Mucosa of rectum (tissue), 2 donors: ENCODE data around the gene RAD51B.

Experiments used
- H3K27ac ChIP-seq, 2 donors: one replicate each; pipeline ENCODE4 v1.7.0; 2013; ENCODE audit warnings: inconsistent platforms in 2 of 2, low read depth in 2 of 2, low read length in 2 of 2
- H3K27me3 ChIP-seq, 2 donors: one replicate each; pipeline ENCODE4 v1.7.0; 2013; ENCODE audit warnings: low read length in 2 of 2; ENCODE audit not compliant: control insufficient read depth in 2 of 2, insufficient read depth in 2 of 2
- H3K36me3 ChIP-seq, 2 donors: one replicate each; pipeline ENCODE4 v1.7.0; 2013; ENCODE audit warnings: low read length in 2 of 2; ENCODE audit not compliant: control insufficient read depth in 2 of 2, insufficient read depth in 2 of 2
- H3K4me1 ChIP-seq, 2 donors: one replicate each; pipeline ENCODE4 v1.7.0; 2013; ENCODE audit warnings: low read length in 2 of 2, mild to moderate bottlenecking in 1 of 2; ENCODE audit not compliant: control insufficient read depth in 2 of 2, insufficient read depth in 2 of 2
- H3K4me3 ChIP-seq, 2 donors: one replicate each; pipeline ENCODE4 v1.7.0; 2013; ENCODE audit warnings: low read length in 2 of 2
- H3K9ac ChIP-seq, 2 donors: one replicate each; pipeline ENCODE4 v1.7.0; 2013; ENCODE audit warnings: low read length in 2 of 2, low read depth in 1 of 2, mild to moderate bottlenecking in 1 of 2
- H3K9me3 ChIP-seq, 2 donors: one replicate each; pipeline ENCODE4 v1.7.0; 2013; ENCODE audit warnings: low read length in 2 of 2; ENCODE audit not compliant: control insufficient read depth in 2 of 2
- donor health status: healthy.
- donor health status: Normal muscosa, but diverticular disease.

The RAD51B gene

DNA sequence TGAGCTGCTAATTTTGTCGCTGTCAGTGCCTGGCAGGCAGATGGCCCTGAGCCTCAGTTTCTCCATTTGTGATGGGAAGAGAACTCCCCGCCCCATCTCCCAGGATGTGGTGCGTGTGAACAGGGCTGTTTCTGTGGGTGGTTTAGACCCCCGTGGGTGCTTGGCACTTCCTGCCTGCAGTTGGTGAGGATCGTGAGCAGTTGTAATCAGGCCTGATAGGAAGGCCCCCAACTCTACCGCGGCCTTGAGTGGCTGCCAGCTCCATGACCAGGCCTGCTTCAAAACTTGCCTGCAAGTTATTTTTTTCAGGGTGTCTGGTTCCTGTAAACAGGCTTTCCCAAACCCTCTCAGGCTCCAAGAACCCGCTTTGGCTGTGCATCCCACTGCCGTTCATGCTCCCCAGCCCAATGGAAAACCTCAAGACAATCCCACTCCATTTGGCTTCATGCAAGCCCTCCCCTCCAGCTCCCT, 834.9 kb downstream of the RAD51B start:
- H3K27ac ChIP-seq = peak overlapping the region in 1 of 2 donors; percentile 19
- H3K4me3 ChIP-seq = no peak overlapping the region
- H3K9ac ChIP-seq = no peak overlapping the region
- H3K36me3 ChIP-seq = no peaks in the 10 kb centered on the region
- H3K9me3 ChIP-seq = no peaks in the 10 kb centered on the region
- peaks cover 0 to 3% of the 10 kb centered on the region in 2 donors for H3K4me1 ChIP-seq
- H3K27me3 ChIP-seq = no peaks in the 10 kb centered on the region

DNA sequence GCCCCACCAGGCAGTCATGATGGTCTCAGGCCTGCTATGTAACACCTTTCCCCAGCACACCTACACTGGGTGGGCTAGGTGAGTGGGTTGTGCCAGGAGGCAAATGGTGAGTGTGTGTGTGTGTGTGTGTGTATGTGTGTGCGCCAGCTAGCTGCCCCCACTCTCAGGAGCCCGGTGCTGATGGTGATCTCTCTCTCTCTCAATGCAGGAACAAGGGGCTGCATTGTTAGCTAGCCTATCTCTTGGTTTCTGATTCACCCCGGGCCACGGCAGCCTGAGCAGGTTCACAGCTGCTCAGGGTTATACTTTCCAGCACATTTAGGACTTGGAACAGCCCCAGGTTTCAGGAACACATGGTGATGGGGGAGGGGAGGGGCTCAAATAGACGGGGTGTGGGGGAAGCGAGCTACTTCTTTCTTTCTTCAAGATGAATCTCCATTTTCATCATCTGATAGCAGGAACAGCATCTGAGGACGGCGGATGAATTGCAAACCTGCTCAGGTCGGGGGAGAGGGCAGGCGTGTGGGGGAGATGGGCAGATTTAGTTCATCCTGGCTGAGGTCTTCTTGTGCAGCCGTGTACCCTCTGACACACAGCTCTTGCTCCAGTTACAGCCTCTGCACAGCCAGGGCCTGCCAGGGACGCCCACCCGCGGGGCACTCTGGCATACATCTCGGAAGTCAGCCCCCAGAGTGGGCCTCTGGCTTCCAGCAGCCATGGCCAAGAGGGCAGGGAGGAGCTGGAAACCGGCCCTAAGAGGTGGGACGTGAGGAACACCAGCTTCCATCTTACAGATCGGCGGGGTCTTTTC, 835.6 kb downstream of the RAD51B start:
- H3K27ac ChIP-seq = peak overlapping the region in 1 of 2 donors; percentile 19
- peaks cover 0 to 3% of the 10 kb centered on the region in 2 donors for H3K4me1 ChIP-seq
- H3K27me3 ChIP-seq = no peaks in the 10 kb centered on the region
- H3K9me3 ChIP-seq = no peaks in the 10 kb centered on the region
- no peak overlapping the region for H3K9ac ChIP-seq
- no peaks in the 10 kb centered on the region for H3K36me3 ChIP-seq
- H3K4me3 ChIP-seq = no peak overlapping the region

DNA sequence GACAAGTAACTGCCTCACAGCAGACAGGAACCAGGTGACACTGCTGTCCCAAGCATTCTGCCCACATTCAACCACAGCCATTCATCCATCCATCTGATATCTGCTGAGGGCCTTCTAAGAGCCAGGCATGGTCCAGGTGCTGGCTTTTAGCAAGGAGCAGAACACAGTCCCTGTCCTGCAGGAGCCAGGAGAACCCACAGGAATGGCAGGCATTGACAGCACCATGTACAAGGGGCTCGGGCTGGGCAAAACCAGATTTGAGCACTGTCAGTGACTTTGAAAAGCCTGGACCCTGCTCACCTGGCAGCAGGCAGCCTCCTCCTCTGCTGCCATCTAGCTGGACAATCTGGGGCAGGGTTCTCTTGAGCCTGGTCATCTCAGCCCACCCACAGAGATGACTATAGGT, 836.3 kb downstream of the RAD51B start:
- Histone ChIP-seq H3K4me3 (no peak overlapping the region), H3K27me3 (no peaks in the 10 kb centered on the region), H3K9me3 (no peaks in the 10 kb centered on the region), H3K4me1 (peaks cover 0 to 3% of the 10 kb centered on the region in 2 donors), H3K27ac (no peak overlapping the region), H3K9ac (no peak overlapping the region), H3K36me3 (no peaks in the 10 kb centered on the region)

DNA sequence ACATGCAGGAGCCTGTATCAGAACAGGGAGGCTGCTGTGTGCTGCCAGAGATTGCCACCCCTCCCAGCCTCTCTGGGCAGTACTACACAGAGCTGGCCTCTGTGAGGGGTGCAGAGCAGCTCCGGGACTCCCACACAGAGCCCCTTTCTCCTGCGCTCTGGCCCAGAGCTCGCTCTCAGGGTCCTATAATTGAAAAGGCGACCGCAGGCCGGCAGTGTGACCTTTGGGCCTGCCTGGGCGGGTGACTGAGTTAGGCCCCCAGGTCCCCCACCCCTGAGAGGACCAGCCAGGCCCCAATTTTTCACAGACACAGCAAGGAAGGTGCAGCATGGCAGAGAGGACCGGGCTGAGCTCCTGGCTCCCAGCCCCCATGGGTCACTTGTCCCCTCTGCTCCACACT, 836.9 kb downstream of the RAD51B start:
- Histone ChIP-seq H3K4me1 (peaks cover 0 to 3% of the 10 kb centered on the region in 2 donors), H3K4me3 (no peak overlapping the region), H3K27me3 (no peaks in the 10 kb centered on the region), H3K36me3 (no peaks in the 10 kb centered on the region), H3K9me3 (no peaks in the 10 kb centered on the region), H3K9ac (no peak overlapping the region), H3K27ac (no peak overlapping the region)

DNA sequence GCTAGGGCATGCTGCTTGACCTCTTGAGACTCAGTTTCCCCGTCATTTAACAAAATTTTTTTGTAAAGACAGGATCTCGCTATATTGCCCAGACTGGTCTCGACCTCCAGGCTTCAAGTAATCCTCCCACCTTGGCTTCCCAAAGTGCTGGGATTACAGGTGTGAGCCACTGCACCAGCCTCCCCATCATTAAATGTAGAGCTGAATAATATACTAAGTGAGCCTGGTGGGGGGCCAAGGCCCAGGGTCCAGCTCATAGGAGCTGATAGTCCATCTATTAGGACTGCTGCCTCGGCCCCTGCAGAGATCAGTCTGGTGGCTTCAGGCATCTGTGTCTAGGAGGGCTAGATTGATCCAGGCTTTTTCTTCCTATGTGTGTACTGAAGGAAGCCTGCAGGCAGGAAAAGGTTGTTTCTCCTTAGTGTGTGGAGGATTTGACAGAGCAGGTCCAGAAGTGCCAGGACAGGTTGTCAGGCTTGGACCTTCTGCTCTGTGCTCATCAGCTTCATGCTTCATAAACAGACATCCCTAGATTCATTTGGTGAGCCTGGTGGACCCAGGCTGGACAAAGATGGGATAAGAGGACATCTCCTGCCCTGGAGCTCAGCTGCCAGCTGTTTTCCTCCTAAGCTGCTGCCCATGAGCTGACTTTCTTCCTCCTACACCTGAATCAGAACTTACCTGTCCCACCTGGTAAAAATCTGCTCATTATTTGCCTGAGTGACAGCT, 837.9 kb downstream of the RAD51B start:
- H3K9ac ChIP-seq = no peak overlapping the region
- H3K4me3 ChIP-seq = no peak overlapping the region
- no peaks in the 10 kb centered on the region for H3K9me3 ChIP-seq
- H3K27me3 ChIP-seq = no peaks in the 10 kb centered on the region
- H3K27ac ChIP-seq = no peak overlapping the region
- no peaks in the 10 kb centered on the region for H3K36me3 ChIP-seq
- H3K4me1 ChIP-seq = no peaks in the 10 kb centered on the region

DNA sequence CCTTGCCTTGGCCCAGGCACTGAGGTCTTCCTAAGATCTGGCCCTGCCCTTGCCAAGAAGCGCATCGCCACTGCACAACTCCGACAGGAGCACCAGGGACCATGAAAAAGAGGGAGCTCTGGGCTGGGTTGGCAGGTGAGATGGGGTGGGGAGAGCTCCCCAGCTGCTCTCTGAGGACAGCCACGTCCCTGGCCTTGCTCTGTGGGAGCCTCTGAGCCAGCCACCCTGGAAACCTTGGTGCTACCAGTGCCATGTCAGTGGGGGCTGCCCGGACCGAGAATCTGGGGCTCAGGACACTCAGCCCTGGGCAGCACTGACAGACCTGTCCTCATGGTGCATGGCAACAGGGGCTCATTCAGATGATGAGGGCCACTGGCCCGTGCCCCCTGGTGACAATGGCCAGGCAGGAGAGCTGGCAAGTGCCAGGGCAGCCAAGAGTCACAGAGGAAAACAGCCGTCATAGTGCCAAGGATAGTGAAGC, 838.5 kb downstream of the RAD51B start:
- no peak overlapping the region for H3K27ac ChIP-seq
- no peaks in the 10 kb centered on the region for H3K27me3 ChIP-seq
- H3K9me3 ChIP-seq = no peaks in the 10 kb centered on the region
- H3K9ac ChIP-seq = no peak overlapping the region
- no peaks in the 10 kb centered on the region for H3K36me3 ChIP-seq
- H3K4me1 ChIP-seq = no peaks in the 10 kb centered on the region
- H3K4me3 ChIP-seq = no peak overlapping the region

DNA sequence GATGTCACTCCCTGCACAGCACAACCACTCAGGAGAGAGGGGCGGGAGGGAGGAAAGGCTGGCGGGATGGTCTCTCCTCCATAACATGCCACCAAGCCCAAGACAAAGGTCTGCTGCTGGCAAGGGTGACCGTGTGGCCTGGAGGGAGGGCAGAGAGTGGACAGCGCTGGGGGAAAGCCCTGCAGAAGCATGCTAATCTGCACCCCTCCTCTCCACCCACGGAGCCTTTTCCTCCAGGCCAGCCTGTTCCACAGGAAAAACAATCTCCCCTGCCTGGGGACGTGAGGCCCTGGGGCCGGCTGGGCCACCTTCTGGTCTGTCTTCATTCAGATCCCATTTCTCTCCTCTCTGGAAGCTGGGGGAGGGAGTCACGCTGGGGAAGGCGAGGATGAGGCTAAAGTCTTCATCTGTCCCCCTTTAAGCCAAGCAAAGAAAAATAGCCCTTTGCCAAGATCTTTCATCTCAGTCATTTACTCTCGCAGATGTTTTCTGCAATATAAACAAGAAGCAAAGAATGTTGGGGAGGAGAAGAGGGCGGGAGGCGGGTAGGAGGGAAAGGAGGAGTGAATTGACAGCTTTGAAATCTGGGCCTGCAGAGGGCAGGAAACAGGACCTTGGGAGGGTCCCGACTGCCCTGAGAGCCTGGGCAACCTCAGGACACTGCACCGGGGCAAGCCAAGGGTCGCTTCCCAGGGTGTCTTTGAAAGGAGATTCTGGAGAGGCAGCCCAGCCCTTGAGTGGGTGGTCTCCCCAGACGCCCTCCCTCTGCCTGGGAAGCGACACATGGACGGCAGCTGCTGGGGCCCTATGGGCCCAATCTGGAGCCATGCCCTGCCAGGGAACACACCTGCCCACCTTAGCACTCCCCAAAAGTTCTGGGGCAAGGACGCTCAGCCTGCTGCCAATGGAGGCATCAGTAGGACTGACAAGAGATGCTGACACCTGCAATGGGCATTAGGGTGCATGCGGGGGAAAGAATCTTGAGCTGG, 839.7 kb downstream of the RAD51B start:
- H3K9ac ChIP-seq = no peak overlapping the region
- peaks cover 0 to 2% of the 10 kb centered on the region in 2 donors for H3K4me1 ChIP-seq
- H3K9me3 ChIP-seq = no peaks in the 10 kb centered on the region
- H3K27ac ChIP-seq = peak overlapping the region; percentile 18 to 64
- H3K27me3 ChIP-seq = no peaks in the 10 kb centered on the region
- H3K36me3 ChIP-seq = no peaks in the 10 kb centered on the region
- no peak overlapping the region for H3K4me3 ChIP-seq

DNA sequence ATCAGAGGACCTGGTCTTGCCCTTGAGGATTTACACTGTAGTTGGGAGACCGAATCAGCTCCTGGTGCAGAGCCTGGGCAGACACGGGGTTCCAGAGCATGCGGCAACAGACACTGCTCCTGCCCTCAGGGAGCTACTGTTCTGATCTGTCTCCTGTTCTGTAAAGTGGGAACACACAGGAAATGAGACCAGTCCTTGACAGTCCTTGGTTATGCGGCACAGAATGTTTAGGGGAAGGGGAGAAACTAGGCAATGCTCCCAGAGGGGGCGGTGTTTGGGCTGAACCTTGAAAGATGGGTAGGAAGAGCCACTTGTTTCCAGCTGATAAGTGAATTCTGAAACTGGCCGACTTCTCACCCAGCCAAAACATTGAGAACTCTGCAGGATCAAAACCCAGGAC, 840.9 kb downstream of the RAD51B start:
- Histone ChIP-seq H3K9me3 (no peaks in the 10 kb centered on the region), H3K27ac (no peak overlapping the region), H3K4me3 (no peak overlapping the region), H3K36me3 (no peaks in the 10 kb centered on the region), H3K4me1 (peaks cover 0 to 2% of the 10 kb centered on the region in 2 donors), H3K9ac (no peak overlapping the region), H3K27me3 (no peaks in the 10 kb centered on the region)

DNA sequence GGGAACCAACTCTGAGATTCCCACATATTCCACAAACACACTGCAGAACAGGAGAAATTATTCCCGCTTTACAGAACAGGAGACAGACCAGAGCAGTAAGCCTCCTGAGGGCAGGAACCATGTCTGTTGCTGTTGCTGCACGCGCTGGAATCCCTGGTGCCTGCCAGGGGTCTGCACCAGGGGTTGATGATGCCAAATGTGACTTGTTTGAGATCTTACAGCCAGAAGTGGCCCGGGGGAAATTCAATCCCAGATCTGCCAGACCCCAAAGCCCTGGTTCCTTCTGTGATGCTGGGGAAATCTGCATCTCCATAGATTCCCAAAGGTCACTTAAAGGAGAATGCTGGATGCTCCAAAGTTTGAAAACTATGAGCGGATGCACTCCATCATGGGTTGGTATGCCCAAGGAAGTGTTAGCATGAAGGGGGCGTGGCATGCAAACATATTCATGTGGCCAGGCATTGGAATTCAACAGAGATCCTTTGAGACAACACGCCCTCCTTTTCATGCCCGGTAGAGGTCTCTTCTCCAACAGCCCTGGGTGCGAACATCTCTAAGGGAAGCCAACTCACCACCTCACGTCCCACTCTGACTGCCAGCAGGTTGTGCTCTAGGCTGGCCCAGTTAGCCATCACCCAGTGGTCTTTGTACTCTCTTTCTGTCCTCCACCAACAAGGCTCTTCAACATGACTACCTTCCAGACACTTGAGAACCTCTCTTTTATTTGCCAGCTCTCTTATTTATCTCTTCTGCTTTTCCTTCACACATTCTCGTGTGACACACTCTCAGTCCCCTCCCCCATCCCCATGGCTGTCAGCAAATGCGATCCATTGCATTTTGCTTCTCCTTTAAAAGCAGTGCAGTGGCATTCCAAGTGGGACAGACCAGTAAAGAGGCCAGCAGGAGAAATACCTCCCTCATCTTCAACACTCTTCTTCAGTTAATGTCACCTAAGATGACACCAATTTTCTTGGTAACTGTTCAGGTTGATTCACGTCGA, 841.9 kb downstream of the RAD51B start:
- H3K9me3 ChIP-seq = no peaks in the 10 kb centered on the region
- peaks cover 0 to 2% of the 10 kb centered on the region in 2 donors for H3K4me1 ChIP-seq
- H3K9ac ChIP-seq = no peak overlapping the region
- no peaks in the 10 kb centered on the region for H3K36me3 ChIP-seq
- H3K4me3 ChIP-seq = no peak overlapping the region
- no peaks in the 10 kb centered on the region for H3K27me3 ChIP-seq
- no peak overlapping the region for H3K27ac ChIP-seq
